HK-2 (cell line): ENCODE measurements around the gene SPINK5.
"Not testable (repeated sequence)": the region's sequence is repeated elsewhere in the genome, so short reads cannot be mapped to it uniquely, and the experiment has no call there.

ENCODE experiments used
- DNase-seq: peaks from one replicate; pipeline ENCODE4 v3.0.0-alpha.2; 2018; ENCODE audit not compliant: unreplicated experiment

Gene SPINK5

GRCh38 chr5:148063861-148064260, at the start of gene SPINK5:
Gene SPINK5, plus strand, starts transcription at chr5:148063980. Its CDS starts 65 bp downstream, at chr5:148064045.
- no peak for DNase-seq

- DNase-seq: no peak
Observed at GRCh38 chr5:148014276-148014675, 49.5 kb upstream of the SPINK5 start.

GRCh38 chr5:148020257-148020988, 43.4 kb upstream of the SPINK5 start:
- no peak for DNase-seq

DNA sequence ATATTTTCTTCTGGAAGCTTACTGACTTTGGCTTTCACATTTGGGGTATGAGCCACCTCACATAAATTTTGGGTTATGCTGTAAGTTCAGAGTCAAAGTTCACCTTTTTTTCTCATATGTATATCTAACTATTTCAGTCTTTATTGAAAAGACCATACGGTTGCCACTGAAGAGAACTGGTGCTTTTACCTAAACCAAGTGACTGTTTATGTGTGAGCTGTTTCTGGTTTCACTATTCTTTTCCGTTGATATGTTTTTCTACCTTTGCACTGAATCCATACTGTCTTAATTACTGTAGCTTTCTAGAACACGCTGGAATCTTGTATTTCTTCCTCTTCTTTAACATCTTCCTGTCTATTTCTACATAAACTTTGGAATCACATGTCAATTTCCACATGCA, 36.3 kb upstream of the SPINK5 start:
- DNase-seq: no peak

GRCh38 chr5:148029131-148029530, 34.6 kb upstream of the SPINK5 start:
- no peak for DNase-seq

DNA sequence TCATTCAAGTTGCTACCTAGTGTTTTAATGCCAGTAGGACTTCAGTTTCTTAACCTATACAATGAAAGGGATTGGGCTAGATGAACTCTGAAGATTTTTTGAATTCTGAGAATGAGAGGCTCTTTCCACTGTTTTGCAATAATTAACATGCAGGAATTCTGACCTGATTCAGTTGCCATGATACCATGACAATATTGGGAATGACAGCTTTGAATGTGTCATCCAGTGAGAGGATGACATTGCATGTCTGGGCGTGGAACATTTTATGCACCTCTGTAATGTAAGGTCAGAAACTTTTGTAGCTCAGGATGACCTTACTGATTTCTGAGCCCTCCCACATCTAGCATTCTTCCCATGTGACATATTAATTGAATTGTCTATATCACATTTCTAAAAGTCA, 30.6 kb upstream of the SPINK5 start:
- no peak for DNase-seq

GRCh38 chr5:148035676-148036075, 28.1 kb upstream of the SPINK5 start:
- DNase-seq: no peak

DNA sequence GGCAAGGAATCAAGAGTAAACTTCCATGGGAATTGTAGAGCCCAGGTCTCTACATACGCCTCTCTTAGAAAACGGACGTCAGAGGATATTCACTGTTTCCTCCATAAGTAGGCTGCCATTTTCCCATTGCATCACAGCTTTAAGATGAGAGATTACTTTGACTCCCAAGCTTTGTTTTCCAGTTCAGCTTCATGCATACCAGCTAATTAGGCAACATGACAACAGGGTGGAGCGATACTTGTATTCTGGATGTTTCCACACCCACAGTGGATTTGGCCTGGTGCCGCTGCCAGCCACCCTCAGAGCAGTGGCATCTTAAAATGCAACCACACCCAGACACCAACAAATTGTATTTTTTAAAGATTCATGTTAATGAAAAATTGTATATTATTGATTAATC, 20.9 kb upstream of the SPINK5 start:
- no peak for DNase-seq

- no peak for DNase-seq
Observed at GRCh38 chr5:148043705-148044104, 20.1 kb upstream of the SPINK5 start.

DNA sequence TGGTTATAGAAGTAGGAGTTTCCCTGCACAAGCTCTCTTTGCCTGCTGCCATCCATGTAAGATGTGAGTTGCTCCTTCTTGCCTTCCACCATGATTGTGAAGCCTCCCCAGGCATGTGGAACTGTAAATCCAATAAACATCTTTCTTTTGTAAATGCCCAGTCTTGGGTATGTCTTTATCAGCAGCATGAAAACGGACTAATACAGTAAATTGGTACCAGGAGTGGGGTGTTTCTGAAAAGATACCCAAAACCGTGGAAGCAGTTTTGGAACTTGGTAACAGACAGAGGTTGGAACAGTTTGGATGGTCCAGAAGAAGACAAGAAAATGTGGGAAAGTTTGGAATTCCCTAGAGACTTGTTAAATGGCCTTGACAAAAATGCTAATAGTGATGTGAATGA, 8.6 kb upstream of the SPINK5 start:
- DNase-seq: not testable (repeated sequence)

DNA sequence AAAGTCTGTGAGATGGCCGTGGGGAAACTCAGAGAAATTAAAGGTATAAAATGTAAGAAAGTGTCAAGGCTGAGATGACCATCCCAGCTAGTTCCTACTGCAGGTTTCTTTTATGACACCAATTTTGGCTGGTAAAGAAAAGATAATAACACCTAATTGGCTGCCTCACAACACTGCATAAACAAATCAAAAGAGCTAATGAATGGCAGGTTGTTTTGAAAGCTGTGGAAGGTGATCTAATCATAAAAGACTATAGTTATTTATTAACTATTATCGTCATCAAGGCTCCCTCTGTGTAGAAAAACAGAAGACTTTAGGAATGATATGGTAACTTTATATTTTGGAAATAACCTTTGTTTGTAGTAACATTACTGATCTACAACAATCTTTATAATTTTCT, 3.5 kb upstream of the SPINK5 start:
- DNase-seq: no peak

- DNase-seq: no peak
Observed at GRCh38 chr5:148060881-148061280, 2.9 kb upstream of the SPINK5 start.

DNA sequence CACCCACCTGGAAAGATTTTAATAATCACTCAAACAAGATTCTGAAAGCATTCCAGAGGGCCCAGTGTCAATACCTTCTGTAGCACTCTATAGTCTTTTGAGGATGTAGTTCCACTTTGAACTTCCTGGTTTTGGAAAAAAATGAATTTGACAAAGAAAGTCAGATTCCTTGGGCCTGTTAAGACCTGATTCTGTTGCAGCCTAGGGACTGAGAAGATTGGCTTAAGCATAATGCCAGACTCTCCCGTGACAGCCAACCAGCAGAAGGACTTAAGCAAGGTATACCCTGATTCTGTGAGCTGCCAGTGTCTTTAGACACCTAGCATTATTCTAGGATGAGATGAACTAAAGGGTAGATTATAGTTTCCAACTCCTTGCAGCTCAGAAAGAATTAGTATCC, 6.8 kb downstream of the SPINK5 start:
- no peak for DNase-seq

DNA sequence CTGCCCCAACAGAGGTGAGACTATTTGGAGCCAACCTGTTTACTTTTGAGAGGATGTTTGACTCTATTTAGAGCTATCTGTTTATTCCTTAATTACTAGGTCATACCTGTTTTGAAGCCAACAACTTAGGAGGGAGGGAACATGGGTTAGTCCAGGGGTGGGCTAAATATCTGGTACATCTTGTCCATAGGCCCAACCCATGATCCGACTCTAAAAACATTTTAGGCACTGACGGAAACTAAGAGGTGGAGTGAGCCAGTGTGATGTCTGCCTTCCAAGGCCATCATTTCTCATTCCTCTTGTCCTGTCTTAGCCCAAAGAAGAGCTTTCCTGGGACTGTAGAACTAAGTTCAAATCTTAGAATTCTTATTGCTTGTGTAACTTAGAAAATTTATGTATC, 8.4 kb downstream of the SPINK5 start:
- no peak for DNase-seq

- no peak for DNase-seq
Observed at GRCh38 chr5:148075529-148075928, 11.7 kb downstream of the SPINK5 start.

- no peak for DNase-seq
Observed at GRCh38 chr5:148083203-148083602, 19.4 kb downstream of the SPINK5 start.

GRCh38 chr5:148084269-148084668, 20.5 kb downstream of the SPINK5 start:
- DNase-seq: no peak

- DNase-seq: no peak
Observed at GRCh38 chr5:148085310-148085709, 21.5 kb downstream of the SPINK5 start.

DNA sequence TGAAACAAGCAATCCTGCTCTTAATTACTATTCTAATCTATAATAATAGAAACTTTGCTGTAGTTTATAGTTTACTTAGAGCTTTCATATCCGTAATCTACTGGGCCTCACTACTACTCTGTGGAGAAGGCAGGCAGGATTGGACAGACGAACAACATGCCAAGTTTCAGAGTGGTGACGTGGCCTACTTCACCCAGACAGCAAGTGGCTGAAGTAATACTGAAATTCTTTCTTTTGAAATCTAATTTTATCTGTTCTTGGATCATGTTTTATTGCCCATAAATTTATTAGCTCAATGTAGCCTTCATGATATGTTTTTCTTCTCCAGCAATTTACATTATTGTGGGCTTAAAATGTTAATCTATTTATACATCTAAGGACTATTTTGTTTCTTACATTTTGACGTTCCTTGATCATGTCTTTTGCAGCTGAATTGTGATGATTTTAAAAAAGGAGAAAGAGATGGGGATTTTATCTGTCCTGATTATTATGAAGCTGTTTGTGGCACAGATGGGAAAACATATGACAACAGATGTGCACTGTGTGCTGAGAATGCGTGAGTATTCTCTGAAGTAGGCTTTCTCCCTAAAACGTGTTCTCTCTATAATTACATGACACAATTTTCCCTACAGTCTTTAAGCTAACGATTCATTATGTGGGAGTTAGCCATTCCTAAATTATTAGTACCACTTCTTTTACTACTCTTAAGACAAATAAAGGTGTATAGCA, 22.4 kb downstream of the SPINK5 start:
- DNase-seq: no peak

DNA sequence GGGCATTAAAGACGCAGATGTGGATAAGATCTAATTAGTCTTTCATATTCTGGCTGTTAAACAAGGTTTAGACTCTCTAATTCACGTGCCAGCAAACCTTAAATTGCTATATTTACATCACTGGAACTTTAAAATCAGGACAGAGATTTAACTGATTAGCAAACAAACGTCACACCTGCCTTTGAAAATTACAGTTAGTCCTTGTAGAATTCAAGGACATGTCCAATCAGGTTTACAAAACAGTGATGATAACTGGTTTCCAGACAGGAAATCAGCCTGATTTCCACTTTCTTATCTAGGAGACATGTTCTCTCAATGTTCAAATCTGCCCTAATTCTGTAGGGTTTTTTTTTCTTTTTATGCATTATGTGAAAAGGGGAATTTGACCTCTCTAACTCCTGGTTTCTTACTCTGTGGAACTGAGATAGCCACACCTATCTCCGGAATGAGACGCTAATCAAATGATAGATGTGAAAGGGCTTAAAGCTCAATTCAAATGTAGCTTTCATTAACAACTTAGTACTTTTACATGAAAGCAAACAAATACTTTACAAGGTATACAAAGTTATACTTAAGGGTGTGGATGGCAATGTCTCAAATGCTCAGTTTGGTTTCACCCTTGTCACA, 26.5 kb downstream of the SPINK5 start:
- no peak for DNase-seq

DNA sequence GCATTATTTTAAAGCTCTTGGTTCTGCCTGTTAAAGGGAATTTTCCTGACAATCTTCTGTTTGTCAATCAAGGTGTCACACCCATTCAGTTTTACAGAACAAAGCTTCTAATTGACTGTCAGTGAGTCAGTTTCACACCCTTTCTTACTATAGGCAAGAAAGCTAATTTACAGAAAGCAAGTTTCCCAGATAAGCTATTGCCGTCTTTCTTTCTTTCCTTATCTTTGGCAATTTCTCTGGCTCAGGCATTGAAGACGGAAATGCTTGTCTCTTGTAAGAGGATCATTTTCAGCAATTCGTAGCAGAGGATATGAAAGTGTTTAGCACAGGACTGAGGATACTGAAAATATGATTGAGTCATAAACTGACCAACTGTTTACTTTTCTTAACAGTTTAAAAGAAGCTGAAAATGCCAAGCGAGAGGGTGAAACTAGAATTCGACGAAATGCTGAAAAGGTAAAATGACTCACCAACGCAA, 27.0 kb downstream of the SPINK5 start:
- no peak for DNase-seq

DNA sequence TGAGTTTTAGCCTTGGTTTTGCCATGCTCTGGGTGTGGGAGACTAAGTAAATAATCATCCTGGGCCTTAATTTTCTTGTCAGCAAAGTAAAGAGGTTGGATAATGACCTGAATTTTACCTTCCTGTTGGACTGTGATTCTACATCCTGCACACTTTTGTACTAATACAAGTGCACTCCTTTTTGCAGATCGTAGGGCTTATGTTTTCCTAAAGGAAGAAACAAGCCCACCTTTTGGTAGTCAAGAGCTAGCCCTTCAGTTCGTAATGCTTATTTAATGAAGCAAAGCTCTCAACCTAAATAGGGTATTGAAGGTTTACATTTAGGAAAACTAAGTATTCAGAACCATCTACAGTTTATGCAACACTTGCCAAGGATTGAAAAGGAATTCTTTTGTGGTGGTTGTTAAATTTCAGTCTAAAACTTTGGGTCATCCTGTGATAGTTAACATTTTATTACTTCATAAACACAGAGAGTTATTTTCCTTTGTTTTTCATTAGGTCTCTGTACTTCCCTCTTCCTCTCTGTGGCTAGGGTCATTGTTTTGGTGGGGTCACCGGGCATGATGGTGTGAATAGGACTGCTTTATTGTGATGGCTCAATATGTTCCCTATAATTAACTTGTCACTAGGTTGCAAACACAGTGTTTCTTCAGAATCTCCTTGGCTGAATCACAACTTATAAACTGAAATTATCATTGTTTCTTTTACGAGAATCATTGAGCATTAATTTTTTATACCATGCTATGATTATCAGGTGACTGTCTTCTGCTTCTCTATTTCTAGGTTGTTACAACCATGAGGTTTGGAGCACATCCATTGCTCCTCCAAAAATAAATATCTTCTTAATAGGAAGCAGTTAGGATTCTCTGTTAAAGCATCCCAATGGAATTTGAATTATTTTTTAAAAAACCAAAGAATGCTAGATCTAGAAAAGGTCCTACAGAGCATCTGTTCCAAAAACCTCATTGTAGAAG, 28.5 kb downstream of the SPINK5 start:
- no peak for DNase-seq
